Lung (tissue), 12 donors: ENCODE data around the gene MGAT1. TPM values are rescaled to one million over a fixed set of nuclear protein-coding genes. Genes with fewer than 3 reads are reported as not detected.
A peak's percentile ranks its signal among the peaks of the same experiment; 100 is the strongest.

Experiments used
- ATAC-seq: fragments of 200-7000 bp; cut with Tn5 transposase; one replicate; pipeline ENCODE4 v1.9.1; 2020; ENCODE audit warnings: moderate number of reproducible peaks; ENCODE audit not compliant: insufficient read depth, low FRiP score
- DNase-seq, 3 donors: peaks; one replicate each; pipeline ENCODE4 v3.0.0-alpha.2; 2013 to 2017
- H3K27ac ChIP-seq, 2 donors: one replicate each; pipeline ENCODE4 v1.5.1; 2013; ENCODE audit warnings: mild to moderate bottlenecking in 2 of 2, moderate library complexity in 2 of 2, control low read depth in 1 of 2, inconsistent platforms in 1 of 2, low read depth in 1 of 2, low read length in 1 of 2
- H3K27me3 ChIP-seq, 3 donors: one replicate each; pipeline ENCODE4 v1.5.1; 2013; ENCODE audit warnings: low read length in 2 of 3; ENCODE audit not compliant: control insufficient read depth in 3 of 3, insufficient read depth in 3 of 3
- H3K36me3 ChIP-seq, 4 donors: one replicate each; pipeline ENCODE4 v1.5.1; 2013; ENCODE audit warnings: low read length in 4 of 4, mild to moderate bottlenecking in 1 of 4, moderate library complexity in 1 of 4; ENCODE audit not compliant: control insufficient read depth in 4 of 4, insufficient read depth in 4 of 4
- H3K4me1 ChIP-seq, 5 donors: one replicate each; pipeline ENCODE4 v1.5.1; 2013; ENCODE audit warnings: low read length in 5 of 5, mild to moderate bottlenecking in 2 of 5, moderate library complexity in 1 of 5; ENCODE audit not compliant: control insufficient read depth in 5 of 5, insufficient read depth in 5 of 5
- H3K4me3 ChIP-seq: one replicate; pipeline ENCODE4 v1.5.1; 2013; ENCODE audit warnings: mild to moderate bottlenecking, control low read depth, moderate library complexity
- H3K9ac ChIP-seq, 2 donors: one replicate each; pipeline ENCODE4 v1.5.1; 2013; ENCODE audit warnings: low read length in 2 of 2, control low read depth in 1 of 2; ENCODE audit not compliant: insufficient read depth in 1 of 2
- H3K9me3 ChIP-seq, 4 donors: one replicate each; pipeline ENCODE4 v1.5.1; 2013; ENCODE audit warnings: low read length in 3 of 4, mild to moderate bottlenecking in 1 of 4, moderate library complexity in 1 of 4; ENCODE audit not compliant: control insufficient read depth in 4 of 4, insufficient read depth in 3 of 4
- WGBS, 2 donors: extraction: QIAGEN DNeasy Blood & Tissue Kit; methylation state at CpG; one replicate each; pipeline ENCODE4 v1.1.7; 2013; 5-methylcytosine and 5-hydroxymethylcytosine counted together
- polyA plus RNA-seq, 2 donors: library from polyadenylated mRNA; stranded (reverse); fragments of 200-250 nt; gene quantifications; one replicate each; pipeline ENCODE4 v1.2.1, GENCODE V29; 2013
- total RNA-seq, 2 donors: library from RNA; depleted of rRNA in 1 of 2; stranded (reverse); fragments of >200 nt in 1 of 2; gene quantifications; one replicate each; pipeline ENCODE4 v1.2.1, GENCODE V29; 2014 to 2021
- TF ChIP-seq, protein P1 (sequence below): IDR thresholded peaks from 2 replicates; pipeline ENCODE4 v1.5.1; 2012; ENCODE audit warnings: mild to moderate bottlenecking; ENCODE audit errors: control extremely low read depth, extremely low read depth
- donor health status: control.
- donor health status: control.
- donor health status: Bipolar disorder and iron deficiency.
- donor health status: healthy.
- donor health status: DM: yes; HTN: yes; CAD: no.

MGAT1 gene
- total and polyA plus RNA-seq, 4 donors = 117 to 415 (median 211) TPM

DNA sequence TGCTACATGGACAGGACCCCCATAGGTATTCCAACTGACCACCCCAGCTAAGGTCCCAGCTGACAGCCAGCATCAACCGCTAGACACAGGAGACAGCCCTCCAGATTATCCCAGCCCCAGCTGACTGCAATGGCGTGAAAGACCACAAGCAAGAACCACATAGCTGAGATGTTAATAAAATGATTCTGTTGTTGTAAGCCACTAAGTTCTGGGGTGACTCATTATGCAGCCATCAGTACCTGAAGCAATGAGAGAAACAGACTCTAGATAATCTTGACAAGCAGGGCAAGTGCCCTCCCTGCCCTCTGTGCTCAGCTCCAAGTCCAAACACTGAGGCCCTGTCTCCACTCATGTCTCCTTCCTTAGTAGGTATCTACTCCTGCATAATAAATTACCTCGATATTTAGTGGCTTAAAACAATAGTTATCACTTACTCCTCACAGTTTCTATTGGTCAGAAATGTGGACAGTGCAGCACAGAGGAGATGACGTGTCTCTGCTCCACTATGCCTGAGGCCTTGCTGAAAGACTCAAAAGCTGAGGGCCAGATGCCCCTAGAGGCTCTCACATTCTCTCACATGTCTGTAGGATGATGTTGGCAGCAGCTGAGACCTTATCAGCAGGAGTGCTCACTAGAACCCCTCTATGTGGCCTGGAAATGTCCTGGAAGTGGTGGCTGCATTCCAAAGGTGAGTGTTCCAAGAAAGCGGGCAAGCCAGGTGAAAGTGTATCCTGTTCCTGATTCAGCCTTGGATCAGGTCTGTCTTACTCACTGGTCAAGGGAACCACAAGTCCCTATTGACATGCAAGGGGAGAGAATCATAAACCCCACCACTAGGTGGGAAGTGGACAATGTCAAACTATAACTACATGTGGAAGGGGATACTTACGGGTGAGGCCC lies 2.5 kb downstream of the MGAT1 start:
- no peaks in the 10 kb centered on the region for H3K9me3 ChIP-seq
- TF ChIP-seq, protein P1, sequence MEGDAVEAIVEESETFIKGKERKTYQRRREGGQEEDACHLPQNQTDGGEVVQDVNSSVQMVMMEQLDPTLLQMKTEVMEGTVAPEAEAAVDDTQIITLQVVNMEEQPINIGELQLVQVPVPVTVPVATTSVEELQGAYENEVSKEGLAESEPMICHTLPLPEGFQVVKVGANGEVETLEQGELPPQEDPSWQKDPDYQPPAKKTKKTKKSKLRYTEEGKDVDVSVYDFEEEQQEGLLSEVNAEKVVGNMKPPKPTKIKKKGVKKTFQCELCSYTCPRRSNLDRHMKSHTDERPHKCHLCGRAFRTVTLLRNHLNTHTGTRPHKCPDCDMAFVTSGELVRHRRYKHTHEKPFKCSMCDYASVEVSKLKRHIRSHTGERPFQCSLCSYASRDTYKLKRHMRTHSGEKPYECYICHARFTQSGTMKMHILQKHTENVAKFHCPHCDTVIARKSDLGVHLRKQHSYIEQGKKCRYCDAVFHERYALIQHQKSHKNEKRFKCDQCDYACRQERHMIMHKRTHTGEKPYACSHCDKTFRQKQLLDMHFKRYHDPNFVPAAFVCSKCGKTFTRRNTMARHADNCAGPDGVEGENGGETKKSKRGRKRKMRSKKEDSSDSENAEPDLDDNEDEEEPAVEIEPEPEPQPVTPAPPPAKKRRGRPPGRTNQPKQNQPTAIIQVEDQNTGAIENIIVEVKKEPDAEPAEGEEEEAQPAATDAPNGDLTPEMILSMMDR = no peak
- DNase-seq (no peak), ATAC-seq (no peak)
- no peak overlapping the region for H3K4me3 ChIP-seq
- H3K4me1 ChIP-seq = peaks cover 17 to 48% (median 29%) of the 10 kb centered on the region in 5 donors
- H3K27ac ChIP-seq = peak overlapping the region; percentile 5 to 62
- H3K9ac ChIP-seq = no peak overlapping the region
- 67 to 70% methylated on average over 6 of the region's 6 CpGs for WGBS, 2 donors
- H3K36me3 ChIP-seq = peaks cover 0 to 14% (median 10%) of the 10 kb centered on the region in 4 donors
- H3K27me3 ChIP-seq = no peaks in the 10 kb centered on the region

GRCh38 chr5:180799194-180799593 lies 3.4 kb downstream of the MGAT1 start:
- TF ChIP-seq, protein P1 = no peak
- DNase-seq (no peak), ATAC-seq (no peak)
- Histone ChIP-seq H3K36me3 (peaks cover 0 to 14% (median 10%) of the 10 kb centered on the region in 4 donors), H3K4me3 (no peak overlapping the region), H3K9me3 (no peaks in the 10 kb centered on the region), H3K27ac (peak overlapping the region in 1 of 2 donors; percentile 44), H3K9ac (no peak overlapping the region), H3K27me3 (no peaks in the 10 kb centered on the region), H3K4me1 (peaks cover 17 to 43% (median 29%) of the 10 kb centered on the region in 5 donors)
- 77 to 78% methylated on average over 4 of the region's 4 CpGs for WGBS, 2 donors

DNA sequence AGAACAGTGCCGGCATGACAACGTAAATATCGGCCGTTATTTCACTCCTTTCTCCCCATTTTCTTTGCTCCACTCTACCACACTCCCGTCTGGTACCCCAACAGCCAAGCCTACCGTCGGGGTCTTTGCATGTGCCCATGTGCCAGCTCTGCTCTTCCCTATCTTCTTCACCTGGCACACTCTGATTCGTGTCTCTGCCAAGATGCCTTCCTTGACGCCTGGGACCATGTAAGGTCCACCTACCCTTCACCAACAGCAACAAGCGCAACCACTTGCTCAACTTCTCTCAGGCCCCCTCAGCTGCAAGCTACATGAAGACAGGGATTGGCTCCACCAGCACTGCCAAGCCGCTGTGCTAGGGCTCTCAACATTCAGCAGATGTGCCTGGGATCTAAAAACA lies 4.4 kb downstream of the MGAT1 start:
- H3K36me3 ChIP-seq = peaks cover 0 to 14% (median 11%) of the 10 kb centered on the region in 4 donors

More for the DNA sequence above, 4.4 kb downstream of the MGAT1 start:
- no peaks in the 10 kb centered on the region for H3K27me3 ChIP-seq
- no peak overlapping the region for H3K27ac ChIP-seq
- no peak for DNase-seq
- WGBS, 2 donors = 89 to 95% methylated on average over 11 of the region's 11 CpGs
- no peak overlapping the region for H3K4me3 ChIP-seq
- no peak overlapping the region for H3K9ac ChIP-seq
- no peak for ATAC-seq
- H3K4me1 ChIP-seq = peaks cover 15 to 35% (median 25%) of the 10 kb centered on the region in 5 donors
- TF ChIP-seq, protein P1 = no peak
- no peaks in the 10 kb centered on the region for H3K9me3 ChIP-seq
